GM21528 (cell line): ENCODE measurements around the gene TRABD2B.

ENCODE experiments used
- ATAC-seq: cut with Tn5 transposase; IDR thresholded peaks from one replicate; pipeline ENCODE4 v1.9.1; 2021; ENCODE audit warnings: mild to moderate bottlenecking, moderate library complexity; ENCODE audit not compliant: unreplicated experiment, low FRiP score

Gene TRABD2B

GRCh38 chr1:47752559-47752958, 244.6 kb downstream of the TRABD2B start:
- ATAC-seq: no peak

DNA sequence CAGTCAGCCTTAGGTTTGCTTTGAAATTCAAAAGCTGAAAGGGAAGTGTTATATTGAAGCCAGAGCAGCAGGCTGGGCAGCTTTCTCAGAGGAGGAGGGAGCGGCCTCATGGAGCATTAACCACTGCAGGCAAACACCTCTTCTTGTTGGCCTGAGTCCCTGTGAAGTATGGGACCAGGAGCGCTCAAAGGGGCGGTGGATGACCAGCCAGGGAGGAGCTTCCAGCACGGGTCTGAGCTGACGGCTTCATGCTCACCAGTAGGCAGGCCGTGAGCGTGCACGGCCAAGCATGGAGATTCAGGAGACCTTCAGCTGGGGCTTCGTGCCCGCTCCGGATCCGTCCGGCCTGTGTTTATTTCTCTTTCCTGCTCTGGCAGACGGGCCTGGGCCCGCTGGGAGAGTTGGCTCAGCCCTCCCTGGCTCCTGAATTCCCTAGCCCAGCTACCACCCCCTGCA, 245.2 kb downstream of the TRABD2B start:
- ATAC-seq: no peak

- ATAC-seq: no peak
Measured at GRCh38 chr1:47751193-47751592, 246.0 kb downstream of the TRABD2B start.

GRCh38 chr1:47745715-47746609, 251.2 kb downstream of the TRABD2B start:
- no peak for ATAC-seq

- no peak for ATAC-seq
Measured at GRCh38 chr1:47742890-47743760, 254.1 kb downstream of the TRABD2B start.

DNA sequence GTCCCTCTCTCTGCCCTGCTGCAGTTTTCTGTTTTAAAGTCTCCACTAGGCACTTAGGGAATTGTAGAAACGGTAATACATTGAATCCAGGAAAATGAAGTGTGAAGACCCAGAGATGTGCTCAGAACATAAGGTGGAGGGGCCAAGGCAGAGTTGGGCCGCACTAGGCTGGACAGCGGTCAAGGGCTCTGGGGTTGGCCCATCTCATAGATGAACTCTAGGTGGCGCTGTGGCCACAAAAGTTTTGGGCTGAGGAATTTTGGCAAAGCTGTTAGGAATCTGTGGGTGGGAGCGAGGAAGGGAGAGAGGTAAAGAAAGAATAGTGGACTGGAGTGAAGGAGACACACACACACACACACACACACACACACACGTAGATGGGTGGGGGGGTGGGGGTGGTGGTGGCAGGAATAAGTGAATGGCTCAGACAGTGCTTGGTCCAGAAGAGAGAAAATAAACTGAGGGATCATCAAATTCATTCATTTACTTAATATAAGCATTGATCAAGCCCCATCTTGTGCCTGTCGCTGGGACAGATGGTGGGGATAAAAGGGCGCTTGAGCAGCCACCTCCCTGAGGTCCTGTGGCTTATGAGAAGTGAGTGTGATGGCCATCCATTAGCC, 258.5 kb downstream of the TRABD2B start:
- ATAC-seq: no peak

DNA sequence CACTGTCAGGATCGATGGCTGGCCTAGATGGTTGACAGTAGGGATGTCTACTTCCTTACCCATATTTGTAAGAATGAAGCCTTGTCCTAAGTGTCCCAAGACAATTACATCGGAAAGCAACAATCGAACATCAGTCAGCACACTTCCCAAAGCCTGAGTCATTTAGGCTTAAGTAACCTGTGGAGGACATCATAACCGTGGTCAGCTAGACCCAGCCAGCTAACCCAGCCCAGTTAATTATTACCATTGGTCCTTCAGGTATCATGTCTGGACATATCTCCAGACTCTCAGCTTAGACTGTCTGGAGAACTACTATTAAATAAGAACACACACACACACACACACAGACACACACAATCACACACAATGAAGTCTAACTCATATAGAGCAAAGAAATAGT, 264.7 kb downstream of the TRABD2B start:
- ATAC-seq: no peak

- no peak for ATAC-seq
Measured at GRCh38 chr1:47731730-47732129, 265.5 kb downstream of the TRABD2B start.

GRCh38 chr1:47729685-47730084, 267.5 kb downstream of the TRABD2B start:
- ATAC-seq: no peak

DNA sequence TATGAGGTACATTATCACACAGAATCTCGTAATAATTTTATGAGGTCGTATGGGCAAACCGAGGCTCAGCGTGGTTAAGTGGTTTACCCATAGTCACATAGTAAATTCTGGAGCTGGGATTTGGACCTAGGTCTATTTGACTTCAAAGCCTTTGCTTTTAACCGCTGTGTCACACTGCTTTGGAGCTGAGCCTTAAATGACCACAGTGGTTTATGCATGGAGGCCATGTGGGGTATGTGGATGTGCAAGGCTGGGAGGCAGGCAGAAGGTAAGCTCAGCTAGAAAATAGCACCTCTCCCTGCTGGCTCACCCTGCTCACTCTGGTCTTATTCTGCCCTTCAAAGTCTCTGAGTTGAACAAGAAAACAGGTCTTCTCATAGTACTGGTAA, 269.5 kb downstream of the TRABD2B start:
- ATAC-seq: no peak

- ATAC-seq: no peak
Measured at GRCh38 chr1:47727051-47727696, 270.0 kb downstream of the TRABD2B start.

DNA sequence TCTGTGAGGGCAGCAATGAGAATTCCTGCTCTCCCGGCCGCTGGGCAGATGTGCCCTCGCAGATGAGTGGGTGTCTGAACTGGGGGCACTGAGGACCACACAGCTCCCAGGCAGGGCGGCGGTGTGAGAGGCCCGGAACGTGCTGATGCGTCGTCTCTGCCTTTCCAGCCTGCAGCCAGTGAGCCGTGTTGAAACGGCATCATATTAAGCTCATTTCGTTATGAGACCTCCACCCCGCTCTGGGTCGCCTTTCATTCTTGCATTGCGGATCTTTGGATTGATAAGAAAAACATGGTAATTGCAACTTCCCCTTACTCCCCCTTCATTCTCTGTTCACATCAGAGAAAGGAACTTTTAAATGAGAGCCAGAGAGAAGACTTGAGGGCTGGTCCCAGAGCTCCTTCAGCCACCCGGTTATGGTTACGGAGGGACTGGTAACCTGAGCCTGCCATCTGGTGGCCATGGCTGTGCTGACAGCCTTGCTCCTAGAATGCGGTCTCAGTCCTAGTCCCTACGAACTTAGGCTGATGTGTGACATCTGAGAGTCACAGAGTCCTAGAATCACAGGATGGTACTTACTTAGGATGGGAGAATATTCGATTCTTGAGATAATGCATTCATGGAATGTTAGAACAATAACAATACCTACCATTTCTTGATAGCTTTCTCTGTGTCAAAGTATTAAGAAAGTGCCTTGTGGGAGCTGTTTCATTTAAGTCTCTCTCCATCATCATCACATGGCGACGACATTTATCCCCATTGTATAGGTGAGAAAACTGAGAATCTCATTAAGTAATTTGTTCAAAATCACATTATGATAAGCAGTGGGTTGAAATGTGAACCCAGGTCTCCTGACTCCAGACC, 271.0 kb downstream of the TRABD2B start:
- no peak for ATAC-seq

DNA sequence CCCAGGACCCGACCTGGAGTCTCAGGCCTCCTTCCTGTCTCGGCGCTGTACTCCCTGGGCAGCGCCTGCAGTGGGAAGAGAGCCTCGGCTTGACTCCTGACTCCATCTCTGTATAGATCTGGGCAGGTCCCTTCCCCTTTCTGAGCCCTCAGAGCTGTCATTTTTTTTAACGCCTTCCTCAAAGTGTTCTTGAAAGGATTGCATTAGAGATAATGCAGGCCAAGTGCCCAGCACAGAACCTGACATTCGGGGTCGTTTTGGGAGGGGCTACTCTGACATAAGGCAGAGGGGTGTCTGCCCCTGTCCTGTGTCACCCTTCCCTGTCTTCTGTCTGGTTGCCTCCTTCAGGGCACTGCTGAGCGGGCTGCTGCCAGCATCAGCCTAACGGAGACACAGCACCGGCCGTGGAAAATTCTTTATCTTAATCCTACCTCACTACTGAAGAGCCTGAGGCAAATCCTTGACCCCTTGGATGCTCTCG, 271.6 kb downstream of the TRABD2B start:
- no peak for ATAC-seq

- ATAC-seq: no peak
Measured at GRCh38 chr1:47725000-47725473, 272.1 kb downstream of the TRABD2B start.

DNA sequence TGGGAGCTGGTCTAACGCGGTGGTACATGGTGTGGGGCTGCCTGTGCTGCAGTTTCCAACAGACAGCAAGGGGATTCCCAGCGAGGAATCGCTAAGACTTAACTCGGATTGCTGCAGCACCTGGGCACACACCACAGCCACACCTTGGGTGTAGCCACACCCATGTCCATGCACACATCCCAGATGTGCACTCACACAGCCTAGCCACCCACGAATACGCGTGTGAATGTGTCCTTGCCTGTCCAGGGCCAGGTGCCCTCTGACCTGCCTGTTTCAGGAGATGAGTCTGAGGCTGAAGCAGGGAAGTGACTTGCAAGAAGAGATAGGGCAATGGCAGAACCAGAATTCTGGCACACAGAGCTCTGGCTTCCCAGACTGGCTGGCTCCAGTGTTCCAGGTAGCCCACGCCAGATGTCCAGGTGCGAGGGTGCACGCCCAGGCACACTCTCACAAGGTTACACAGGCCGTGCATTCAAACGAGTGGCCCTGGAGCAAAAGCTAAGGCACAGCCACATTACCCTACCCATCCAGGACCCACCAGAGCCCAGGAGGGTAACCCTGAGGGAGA, 272.7 kb downstream of the TRABD2B start:
- no peak for ATAC-seq

DNA sequence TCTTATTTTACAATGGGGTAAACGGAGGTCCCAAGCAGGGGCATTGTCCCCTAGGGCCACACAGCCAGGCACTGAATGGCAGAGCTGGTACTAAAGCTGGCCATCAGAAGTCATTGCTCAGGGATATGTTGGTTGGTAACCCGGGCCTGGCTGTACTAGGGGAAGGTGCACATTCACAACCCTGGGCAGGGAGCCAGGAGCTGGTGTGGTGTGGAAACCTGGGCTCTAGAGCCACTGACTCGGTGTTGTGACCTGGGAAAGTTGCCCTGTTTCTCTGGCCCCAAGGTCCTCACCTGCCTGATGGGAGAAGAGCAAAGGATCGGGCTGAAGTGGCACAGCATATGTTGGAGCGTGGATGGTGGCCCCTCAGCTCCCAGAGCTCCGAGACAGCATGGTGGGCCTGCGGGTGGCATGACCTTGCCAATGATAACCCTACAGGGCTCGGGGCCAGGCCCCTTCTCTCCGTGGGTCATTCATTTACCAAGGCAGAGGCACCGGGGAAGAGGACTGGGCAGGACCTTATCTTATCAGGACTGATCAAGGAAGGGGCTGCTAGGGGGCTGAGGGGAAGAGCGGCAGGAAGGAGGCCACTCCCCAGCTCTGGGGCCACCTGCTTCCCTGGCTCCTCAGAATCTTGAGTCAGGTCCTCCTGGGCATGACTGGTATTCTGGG, 274.1 kb downstream of the TRABD2B start:
- no peak for ATAC-seq

GRCh38 chr1:47722101-47722500, 275.1 kb downstream of the TRABD2B start:
- ATAC-seq: no peak

DNA sequence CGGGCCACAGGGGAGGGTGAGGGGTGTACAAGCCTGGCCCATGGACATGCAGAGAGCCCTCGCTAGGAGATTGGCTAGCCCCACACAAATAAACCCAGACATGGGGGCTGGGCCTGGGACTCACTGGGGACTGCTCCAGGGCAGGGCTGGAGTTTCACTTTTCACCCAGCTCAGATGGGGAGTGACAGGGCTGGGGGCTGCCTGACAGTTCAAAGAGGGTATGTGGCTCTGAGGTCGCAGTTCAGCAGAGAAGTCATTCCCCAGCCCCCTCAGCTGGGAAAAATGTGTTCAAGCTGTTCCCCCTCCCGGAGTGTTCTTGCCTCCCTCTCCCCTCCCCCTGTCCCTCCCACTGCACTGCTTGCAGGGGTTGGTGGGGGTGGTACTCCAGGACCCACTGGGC, 277.1 kb downstream of the TRABD2B start:
- no peak for ATAC-seq
